ENCODE data around the gene ZP1.

GRCh38 chr11:60868682-60869450 is 1.5 kb downstream of the ZP1 start:
- TF ChIP-seq CTCF (IDR thresholded peaks at IDR 0.05; ENCODE audit: low read depth, low read length, poor library complexity, severe bottlenecking) (no peak), EZH2phosphoT487 (IDR thresholded peaks at IDR 0.05; ENCODE audit: borderline replicate concordance, low read length) (no peak)

All from DOHH2 (cell line).